HG02938 (cell line): ENCODE measurements around the gene FAM229A.
A peak's percentile ranks its signal among the peaks of the same experiment; 100 is the strongest.
"Not testable (repeated sequence)": the region's sequence is repeated elsewhere in the genome, so short reads cannot be mapped to it uniquely, and the experiment has no call there.

Experiments
- ATAC-seq: cut with Tn5 transposase; IDR thresholded peaks from one replicate; pipeline ENCODE4 v1.9.1; 2021; ENCODE audit warnings: mild to moderate bottlenecking, moderate library complexity; ENCODE audit not compliant: unreplicated experiment

The FAM229A gene

GRCh38 chr1:32377541-32378220 lies 15.4 kb upstream of the FAM229A start:
- ATAC-seq = no peak

- ATAC-seq = no peak
Measured at GRCh38 chr1:32376199-32376598, 13.9 kb upstream of the FAM229A start.

GRCh38 chr1:32373996-32374592 lies 11.8 kb upstream of the FAM229A start:
- no peak for ATAC-seq

- no peak for ATAC-seq
Measured at GRCh38 chr1:32372149-32372756, 10.0 kb upstream of the FAM229A start.

GRCh38 chr1:32367912-32368635 lies 5.8 kb upstream of the FAM229A start:
- ATAC-seq = no peak

- no peak for ATAC-seq
Measured at GRCh38 chr1:32365445-32365844, 3.2 kb upstream of the FAM229A start.

GRCh38 chr1:32364836-32365235 lies 2.6 kb upstream of the FAM229A start:
- ATAC-seq = no peak

GRCh38 chr1:32363713-32364112 lies 1.4 kb upstream of the FAM229A start:
- ATAC-seq = no peak

- no peak for ATAC-seq
Measured at GRCh38 chr1:32361674-32362473, 411 bp downstream of the FAM229A start.

GRCh38 chr1:32361308-32361673 lies 994 bp downstream of the FAM229A start:
- no peak for ATAC-seq

- ATAC-seq = no peak
Measured at GRCh38 chr1:32358435-32358834, 3.9 kb downstream of the FAM229A start.

- no peak for ATAC-seq
Measured at GRCh38 chr1:32357614-32358013, 4.7 kb downstream of the FAM229A start.

GRCh38 chr1:32356478-32356877 lies 5.8 kb downstream of the FAM229A start:
- ATAC-seq = no peak

GRCh38 chr1:32355778-32356177 lies 6.5 kb downstream of the FAM229A start:
- ATAC-seq = not testable (repeated sequence)

- no peak for ATAC-seq
Measured at GRCh38 chr1:32353886-32354570, 8.3 kb downstream of the FAM229A start.

- ATAC-seq = no peak
Measured at GRCh38 chr1:32353431-32353830, 8.9 kb downstream of the FAM229A start.

GRCh38 chr1:32352831-32353383 lies 9.4 kb downstream of the FAM229A start:
- no peak for ATAC-seq

GRCh38 chr1:32352239-32352745 lies 10.0 kb downstream of the FAM229A start:
- no peak for ATAC-seq

GRCh38 chr1:32351399-32352238 lies 10.7 kb downstream of the FAM229A start:
- peak; percentile 68 for ATAC-seq
